Adipose tissue (tissue), 3 donors: Measurements from ENCODE around the gene CTSS. TPM values are rescaled to one million over a fixed set of nuclear protein-coding genes. Genes with fewer than 3 reads are reported as not detected.
"Not testable (repeated sequence)": the region's sequence is repeated elsewhere in the genome, so short reads cannot be mapped to it uniquely, and the experiment has no call there.

Experiments used
- H3K27ac ChIP-seq: one replicate; pipeline ENCODE4 v1.5.1; 2013; ENCODE audit warnings: low read depth, low read length
- WGBS, 3 donors: extraction: QIAGEN DNeasy Blood & Tissue Kit; methylation state at CpG; one replicate each; pipeline ENCODE4 v1.1.7; 2013; 5-methylcytosine and 5-hydroxymethylcytosine counted together
- polyA plus RNA-seq, 3 donors: library from polyadenylated mRNA; stranded (reverse); fragments of 200-250 nt; gene quantifications; one replicate each; pipeline ENCODE4 v1.2.3, GENCODE V29; 2013
- donor health status: healthy with polysubstance abuse.
- donor health status: Bipolar disorder and iron deficiency.
- donor health status: healthy.

CTSS gene
- 10 to 100 TPM; 11.6 to 67.0 (median 43.1) TPM for polyA plus RNA-seq

GRCh38 chr1:150765296-150765976, at the start of gene CTSS:
Gene CTSS (minus strand): TSS chr1:150765778. CDS start chr1:150764763, 1,015 bp downstream.
- H3K27ac ChIP-seq, result no peak within 1 kb of the TSS
- 2 to 25% (median 7%) methylated on average over 4 of the region's 4 CpGs for WGBS, 3 donors

GRCh38 chr1:150813028-150813707, 47.6 kb upstream of the CTSS start:
- no peak overlapping the region for H3K27ac ChIP-seq
- WGBS, 3 donors, result 51 to 60% (median 58%) methylated on average over 5 of the region's 5 CpGs

GRCh38 chr1:150810958-150811659, 45.5 kb upstream of the CTSS start:
- 35 to 80% (median 72%) methylated on average over 9 of the region's 9 CpGs for WGBS, 3 donors
- H3K27ac ChIP-seq, result no peak overlapping the region

GRCh38 chr1:150809651-150810050, 44.1 kb upstream of the CTSS start:
- no peak overlapping the region for H3K27ac ChIP-seq
- 79 to 85% (median 82%) methylated on average over 3 of the region's 3 CpGs for WGBS, 3 donors

DNA sequence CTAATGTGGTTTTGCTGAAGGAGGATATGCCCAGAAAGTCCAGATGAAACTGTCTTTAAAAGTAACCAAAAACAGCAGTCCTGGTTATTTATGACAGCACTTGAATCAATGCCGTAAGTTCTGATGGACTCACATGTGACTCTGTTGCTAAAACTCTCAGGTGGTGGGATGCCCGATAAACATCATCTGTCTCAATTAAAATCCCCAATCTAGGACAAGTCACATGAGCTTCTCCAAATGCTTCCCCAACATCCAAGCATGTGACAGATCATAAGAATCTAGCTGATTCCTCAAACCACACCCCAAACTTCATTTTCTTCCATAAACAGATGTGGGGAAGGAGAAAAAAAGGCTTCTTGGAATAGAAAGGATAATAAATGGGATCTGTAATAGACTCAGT, 43.3 kb upstream of the CTSS start:
- WGBS, 3 donors, result 61 to 77% (median 65%) methylated on average over 2 of the region's 2 CpGs
- no peak overlapping the region for H3K27ac ChIP-seq

DNA sequence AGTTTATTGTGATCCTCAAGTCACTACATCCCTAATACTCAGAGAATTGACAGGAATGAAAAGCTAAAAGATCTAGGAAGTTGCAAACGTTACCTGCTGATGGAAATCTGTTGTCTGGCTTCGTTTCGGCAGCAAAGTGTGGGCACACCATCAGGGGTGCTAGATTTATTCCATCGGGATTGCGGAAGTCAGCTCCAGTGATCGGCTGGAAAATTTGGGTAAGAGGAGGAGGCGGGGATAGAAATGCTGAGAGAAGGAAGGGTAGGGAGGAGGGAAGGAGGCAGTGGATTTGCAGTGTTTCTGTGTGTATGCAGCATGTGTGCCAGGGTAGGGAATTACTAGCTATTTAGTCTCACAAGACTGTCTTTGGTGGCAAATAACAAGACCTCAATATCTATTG, 42.5 kb upstream of the CTSS start, which contains the start of gene CTSK:
CTSK (minus strand) TSS at position 140 of the 400 bp plus-strand sequence. CDS start 1,455 bp downstream, outside the sequence.
- 34 to 58% (median 51%) methylated on average over 7 of the region's 7 CpGs for WGBS, 3 donors
- no peak within 1 kb of the TSS for H3K27ac ChIP-seq

DNA sequence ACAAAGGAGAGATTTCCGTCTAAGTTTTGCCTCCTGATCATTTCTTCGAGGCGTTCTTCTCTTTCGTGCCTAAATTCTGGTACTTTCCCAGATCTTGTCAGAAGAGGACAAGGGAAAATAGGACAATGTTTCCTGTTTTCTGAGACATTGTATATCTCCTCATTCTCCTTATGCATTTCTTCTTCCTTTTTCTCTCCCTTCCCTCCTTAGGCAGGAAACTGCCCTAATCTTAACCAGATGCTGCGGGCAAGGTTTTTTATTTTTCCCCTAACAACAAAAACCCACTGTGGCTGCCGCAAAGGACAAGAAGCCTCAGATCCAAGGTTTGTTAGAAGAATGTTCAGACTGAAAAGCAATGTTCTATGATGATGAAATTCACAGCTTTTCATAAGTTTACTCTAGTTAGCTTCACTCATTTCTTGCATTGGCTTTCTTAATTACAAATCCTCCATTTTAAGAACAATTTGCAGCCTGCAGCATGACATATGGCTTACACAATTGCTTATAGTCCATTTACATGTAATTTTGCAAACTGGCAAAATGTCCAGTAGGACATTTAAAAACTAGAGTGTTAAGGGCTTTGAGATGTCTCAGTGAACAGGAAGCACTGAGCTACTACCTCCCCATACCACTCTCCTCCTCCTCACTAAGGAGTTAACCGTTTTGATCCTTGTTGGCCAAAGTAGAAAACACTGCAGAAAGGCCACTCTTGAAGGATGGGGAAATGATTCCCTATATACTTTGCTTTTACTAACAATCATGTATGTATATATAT, 41.9 kb upstream of the CTSS start:
- no peak overlapping the region for H3K27ac ChIP-seq

DNA sequence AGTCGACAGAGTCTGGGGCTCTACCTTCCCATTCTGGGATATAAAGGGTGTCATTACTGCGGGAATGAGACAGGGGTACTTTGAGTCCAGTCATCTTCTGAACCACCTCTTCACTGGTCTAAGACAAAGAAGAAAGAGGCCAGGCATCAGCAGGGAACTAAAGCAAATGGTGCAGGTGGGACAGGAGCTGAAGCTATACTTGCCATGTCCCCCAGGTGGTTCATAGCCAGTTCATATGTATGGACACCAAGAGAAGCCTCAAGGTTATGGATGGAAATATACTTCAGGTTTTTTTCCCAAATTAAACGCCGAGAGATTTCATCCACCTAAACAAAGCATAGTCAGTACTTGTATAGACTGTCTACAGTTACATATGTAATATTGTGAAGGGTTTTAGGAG, 40.3 kb upstream of the CTSS start:
- WGBS, 3 donors, result 89 to 93% (median 92%) methylated on average over 4 of the region's 4 CpGs

More for the DNA sequence above, 41.9 kb upstream of the CTSS start:
- 12 to 60% (median 16%) methylated on average over 7 of the region's 7 CpGs for WGBS, 3 donors

DNA sequence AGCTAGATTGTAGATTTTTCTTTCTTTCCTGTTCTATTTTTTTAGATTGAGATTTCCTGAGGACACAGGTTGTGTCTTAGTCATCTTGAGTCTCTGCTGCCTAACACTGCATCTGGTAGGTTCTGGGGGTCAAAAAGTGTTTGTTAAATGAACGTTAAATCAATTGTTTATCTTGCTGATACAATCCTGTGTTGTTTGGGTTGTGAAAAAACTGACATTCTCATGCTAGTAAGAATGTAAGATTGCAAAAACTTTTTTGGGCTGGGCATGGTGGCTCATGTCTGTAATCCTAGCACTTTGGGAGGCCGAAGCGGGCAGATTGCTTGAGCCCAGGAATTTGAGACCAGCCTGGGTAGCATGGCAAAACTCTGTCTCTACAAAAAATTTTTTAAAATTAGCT, 39.1 kb upstream of the CTSS start:
- H3K27ac ChIP-seq, result no peak overlapping the region
- 76 to 88% (median 83%) methylated on average over 3 of the region's 3 CpGs for WGBS, 3 donors

More for the DNA sequence above, 40.3 kb upstream of the CTSS start:
- no peak overlapping the region for H3K27ac ChIP-seq

DNA sequence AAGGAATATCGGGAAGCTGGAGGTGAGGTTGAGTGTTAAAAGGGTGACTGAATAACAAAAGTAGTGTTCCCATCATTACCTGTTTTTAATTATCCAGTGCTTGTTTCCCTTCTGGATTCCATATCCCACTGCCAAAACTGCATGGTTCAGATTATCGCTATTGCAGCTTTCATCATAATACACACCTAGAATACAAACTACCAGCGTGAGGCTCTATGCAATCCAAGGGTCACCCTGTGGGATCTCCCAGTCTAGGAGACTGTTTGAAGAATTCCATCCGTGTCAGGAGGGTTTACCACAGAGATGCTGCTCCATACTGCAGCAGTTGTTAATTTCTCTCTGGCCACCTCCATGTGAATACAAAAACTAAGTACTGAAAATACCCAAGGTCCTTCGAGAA, 33.5 kb upstream of the CTSS start:
- WGBS, 3 donors, result 91 to 93% (median 91%) methylated on average over 5 of the region's 5 CpGs
- no peak overlapping the region for H3K27ac ChIP-seq

- no peak overlapping the region for H3K27ac ChIP-seq
- WGBS, 3 donors, result 75 to 82% (median 76%) methylated on average over 4 of the region's 4 CpGs
These were observed 32.9 kb upstream of the CTSS start for GRCh38 chr1:150798525-150798924.

GRCh38 chr1:150796374-150796773, 30.8 kb upstream of the CTSS start:
- WGBS, 3 donors, result 83 to 89% (median 87%) methylated on average over 3 of the region's 3 CpGs
- H3K27ac ChIP-seq, result no peak overlapping the region

- WGBS, 3 donors, result 90 to 96% (median 94%) methylated on average over 3 of the region's 3 CpGs
- not testable (repeated sequence) for H3K27ac ChIP-seq
These were observed 28.2 kb upstream of the CTSS start for GRCh38 chr1:150793778-150794177.

DNA sequence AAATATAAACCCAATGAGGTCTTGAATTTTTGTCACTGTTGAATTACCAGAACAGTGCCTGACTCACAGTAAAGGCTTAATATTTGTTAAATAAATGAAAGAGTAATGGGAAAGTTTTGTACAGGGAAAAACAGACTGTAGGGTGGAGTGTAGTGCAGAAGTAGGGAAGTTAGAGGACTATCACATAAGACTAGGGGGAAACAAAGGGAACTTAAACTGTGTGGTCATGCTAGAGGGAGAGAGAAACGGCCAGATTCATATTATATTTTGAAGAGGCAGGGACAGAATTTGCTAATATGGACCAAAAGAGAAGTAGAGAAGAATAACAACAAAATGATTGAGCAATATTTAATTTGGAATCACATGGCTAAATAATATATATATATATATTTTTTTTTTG, 27.6 kb upstream of the CTSS start:
- WGBS, 3 donors, result 55 to 75% (median 56%) methylated on average over 1 of the region's 1 CpG
- H3K27ac ChIP-seq, result no peak overlapping the region

DNA sequence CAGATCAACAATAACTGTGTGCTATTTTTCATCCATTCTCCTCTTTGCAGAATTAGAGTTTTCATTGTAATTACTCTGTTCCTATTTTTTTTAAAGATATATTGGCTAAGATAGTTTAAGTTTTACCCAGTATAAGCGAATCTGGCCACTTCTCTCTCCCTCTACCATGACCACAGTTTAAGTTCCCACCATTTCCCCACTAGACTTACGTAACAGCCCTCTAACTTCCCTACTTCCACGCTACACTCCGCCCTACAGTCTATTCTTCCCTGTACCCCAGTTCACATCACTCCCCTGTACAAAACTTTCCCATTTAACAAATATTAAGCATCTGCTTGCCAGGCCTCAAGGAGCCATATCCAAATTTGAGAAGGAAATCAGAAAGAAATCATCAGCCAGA, 26.0 kb upstream of the CTSS start:
- 61 to 84% (median 74%) methylated on average over 4 of the region's 4 CpGs for WGBS, 3 donors
- no peak overlapping the region for H3K27ac ChIP-seq

DNA sequence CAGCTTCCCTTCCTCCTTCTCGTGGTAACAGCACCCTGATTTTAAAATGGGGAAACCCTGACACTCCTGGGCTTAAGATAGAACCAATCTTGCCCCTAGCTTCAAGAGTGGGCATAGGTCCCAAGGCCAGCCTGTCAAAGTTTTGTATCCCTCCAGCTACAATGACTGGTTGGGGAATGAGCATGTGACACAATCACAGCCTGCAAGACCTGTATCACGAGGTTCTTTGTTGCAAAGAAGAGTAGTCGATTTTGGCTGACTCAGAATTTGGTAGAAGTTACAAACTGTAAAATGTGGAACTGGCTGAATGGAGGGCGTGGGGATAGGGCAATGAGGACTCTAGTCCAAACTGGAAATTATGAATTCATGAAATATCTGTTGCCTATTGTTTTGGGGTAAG, 23.8 kb upstream of the CTSS start:
- WGBS, 3 donors, result 50 to 61% (median 56%) methylated on average over 4 of the region's 4 CpGs
- no peak overlapping the region for H3K27ac ChIP-seq

GRCh38 chr1:150788946-150789345, 23.4 kb upstream of the CTSS start:
- WGBS, 3 donors, result 88 to 96% (median 95%) methylated on average over 4 of the region's 4 CpGs
- no peak overlapping the region for H3K27ac ChIP-seq

- no peak overlapping the region for H3K27ac ChIP-seq
These were observed 21.9 kb upstream of the CTSS start for GRCh38 chr1:150787455-150787854.

- no peak overlapping the region for H3K27ac ChIP-seq
- WGBS, 3 donors, result 75 to 85% (median 76%) methylated on average over 3 of the region's 3 CpGs
These were observed 14.9 kb upstream of the CTSS start for GRCh38 chr1:150780510-150780909.
